K562 (cell line): ENCODE measurements around the gene C2CD4D. TPM values are rescaled to one million over a fixed set of nuclear protein-coding genes. Genes with fewer than 3 reads are reported as not detected.

Experiments used
- CCNT2 ChIP-seq: IDR thresholded peaks from 2 replicates; pipeline ENCODE4 v1.6.1; 2011; ENCODE audit warnings: borderline replicate concordance, low read depth, mild to moderate bottlenecking, moderate library complexity, mixed read lengths, low read length; ENCODE audit not compliant: insufficient read length; ENCODE audit errors: extremely low read depth
- CEBPB ChIP-seq: fragments of 450-650 bp; IDR thresholded peaks from 2 replicates; pipeline ENCODE4 v1.6.1; 2016; ENCODE audit warnings: missing genetic modification characterization, missing compliant biosample characterization
- CEBPG ChIP-seq, 3 experiments: fragments of 200-800 bp in 1 of 3; sonication (Bioruptor generic) in 1 of 3; sonication (generic) in 1 of 3; formaldehyde crosslinking in 1 of 3; IDR thresholded peaks in 2 of 3; conservative IDR thresholded peaks in 1 of 3; 2 replicates each; pipeline versions ENCODE4 v1.6.1 to v1.8.0; 2016 to 2022; ENCODE audit warnings: missing compliant biosample characterization in 2 of 3, missing genetic modification characterization in 2 of 3, mild to moderate bottlenecking in 1 of 3, missing genetic modification reagents in 1 of 3
- EGR1 ChIP-seq: fragments of 450-650 bp; conservative IDR thresholded peaks from 2 replicates; pipeline ENCODE4 v1.6.1; 2017; ENCODE audit warnings: mild to moderate bottlenecking
- HIVEP1 ChIP-seq: fragments of 250-450 bp; sonication (Bioruptor Pico); IDR thresholded peaks from 2 replicates; pipeline ENCODE4 v1.4.0; 2020; ENCODE audit warnings: mild to moderate bottlenecking
- IRF9 ChIP-seq: fragments of 450-650 bp; IDR thresholded peaks from 2 replicates; pipeline ENCODE4 v1.6.1; 2016; ENCODE audit warnings: missing biosample characterization, missing genetic modification characterization
- JUND ChIP-seq, 2 experiments: IDR thresholded peaks; 2 replicates in 1 of 2; 3 replicates in 1 of 2; pipeline ENCODE4 v1.6.1; 2011; ENCODE audit warnings: borderline replicate concordance in 2 of 2, low read depth in 2 of 2, low read length in 2 of 2, improper control_type of control experiment in 1 of 2, missing biosample characterization in 1 of 2, missing genetic modification characterization in 1 of 2, missing genetic modification reagents in 1 of 2
- NCOA1 ChIP-seq: fragments of 450-650 bp; IDR thresholded peaks from 2 replicates; pipeline ENCODE4 v1.6.1; 2016; ENCODE audit warnings: low read depth
- NFRKB ChIP-seq: fragments of 450-650 bp; IDR thresholded peaks from 2 replicates; pipeline ENCODE4 v1.6.1; 2016; ENCODE audit warnings: low read depth
- PCBP1 ChIP-seq: fragments of 200-400 bp; formaldehyde crosslinking; IDR thresholded peaks from 2 replicates; pipeline ENCODE4 v1.6.1; 2018; ENCODE audit warnings: mild to moderate bottlenecking, low read depth, low read length; ENCODE audit not compliant: poor library complexity, severe bottlenecking
- PPARD ChIP-seq: fragments of 250-450 bp; sonication (Bioruptor Pico); IDR thresholded peaks from 2 replicates; pipeline ENCODE4 v1.8.0; 2022; ENCODE audit warnings: inconsistent platforms, mild to moderate bottlenecking, moderate library complexity
- PRMT5 ChIP-seq: sonication (generic); formaldehyde crosslinking; IDR thresholded peaks from 2 replicates; pipeline ENCODE4 v1.5.0; 2020; ENCODE audit warnings: missing genetic modification reagents
- PRPF4 ChIP-seq: fragments of 200-400 bp; formaldehyde crosslinking; IDR thresholded peaks from one replicate; pipeline ENCODE4 v1.6.1; 2017; ENCODE audit warnings: low read length, low read depth, mild to moderate bottlenecking; ENCODE audit not compliant: insufficient read depth, poor library complexity, severe bottlenecking
- ZEB2 ChIP-seq: fragments of 450-650 bp; IDR thresholded peaks from 2 replicates; pipeline ENCODE4 v1.6.1; 2016
- ZNF398 ChIP-seq: fragments of 250-450 bp; sonication (Bioruptor Pico); IDR thresholded peaks from 2 replicates; pipeline ENCODE4 v1.8.0; 2021; ENCODE audit warnings: moderate library complexity, mild to moderate bottlenecking, inconsistent platforms
- ZNF511 ChIP-seq: sonication (generic); formaldehyde crosslinking; IDR thresholded peaks from 2 replicates; pipeline ENCODE4 v1.8.0; 2022; ENCODE audit warnings: mild to moderate bottlenecking, missing genetic modification reagents
- polyA plus RNA-seq, 8 experiments: library from polyadenylated mRNA; depleted of rRNA in 4 of 8; stranded (reverse) in 5 of 8; unstranded in 3 of 8; fragments of >200 nt; fragmentation: Nextera tagmentation in 2 of 8; fragmentation: Illumina TruSeq in 1 of 8; extraction: Ambion mirVana in 2 of 8; extraction: Trizol in 1 of 8; gene quantifications; 2 replicates each; pipeline versions ENCODE4 v1.2.1 to v1.2.3, GENCODE V29; 2011 to 2014; ENCODE audit warnings: inconsistent platforms in 1 of 8, missing spikeins in 1 of 8
- total RNA-seq, 7 experiments: library from RNA; depleted of rRNA in 6 of 7; stranded (reverse); fragments of >200 nt in 6 of 7; fragmentation: Illumina TruSeq in 2 of 7; extraction: Trizol in 2 of 7; gene quantifications; 2 replicates each; pipeline versions ENCODE4 v1.2.1 to v1.2.3, GENCODE V29; 2011 to 2021; ENCODE audit warnings: low replicate concordance in 1 of 7
- TF ChIP-seq, protein P1 (sequence below), 2 experiments: fragments of 450-650 bp in 1 of 2; IDR thresholded peaks; 2 replicates each; pipeline ENCODE4 v1.6.1; 2011 to 2017; ENCODE audit warnings: low read depth in 2 of 2, antibody characterized with exemption in 1 of 2, borderline replicate concordance in 1 of 2, low read length in 1 of 2, mild to moderate bottlenecking in 1 of 2, mixed read lengths in 1 of 2; ENCODE audit not compliant: control insufficient read depth in 1 of 2
- TF ChIP-seq, protein P2 (sequence below): IDR thresholded peaks from 2 replicates; pipeline ENCODE4 v1.6.1; 2016; ENCODE audit warnings: missing genetic modification characterization, missing compliant biosample characterization

Gene C2CD4D
- total and polyA plus RNA-seq, 9 of the 15 experiments (the other 6 are each of a cell fraction or from before 2014, with no cell fraction given) = not detected

- TF ChIP-seq CCNT2 (no peak), PCBP1 (no peak), NFRKB (no peak), EGR1 (no peak), IRF9 (tag) (no peak), PRPF4 (no peak), ZNF398 (CRISPR knock-in tag) (no peak), ZNF511 (CRISPR knock-in tag) (no peak), JUND (IDR thresholded peaks at IDR 0.05; ENCODE audit: borderline replicate concordance, low read depth, low read length) (peak; percentile 73), JUND (tag; IDR thresholded peaks at IDR 0.05; ENCODE audit: borderline replicate concordance, low read depth, low read length) (peak; percentile 75), PPARD (CRISPR knock-in tag) (no peak), HIVEP1 (CRISPR knock-in tag) (no peak), CEBPB (tag) (peak; percentile 72), NCOA1 (no peak), CEBPG (CRISPR knock-in tag; IDR thresholded peaks at IDR 0.05) (no peak), CEBPG (tag; conservative IDR thresholded peaks at IDR 0.05 in 1 of 2, IDR thresholded peaks at IDR 0.05 in 1 of 2) (peak; percentile 25 to 78; a peak in 2 of 4 replicates), PRMT5 (no peak), ZEB2 (no peak)
- TF ChIP-seq, protein P1, sequence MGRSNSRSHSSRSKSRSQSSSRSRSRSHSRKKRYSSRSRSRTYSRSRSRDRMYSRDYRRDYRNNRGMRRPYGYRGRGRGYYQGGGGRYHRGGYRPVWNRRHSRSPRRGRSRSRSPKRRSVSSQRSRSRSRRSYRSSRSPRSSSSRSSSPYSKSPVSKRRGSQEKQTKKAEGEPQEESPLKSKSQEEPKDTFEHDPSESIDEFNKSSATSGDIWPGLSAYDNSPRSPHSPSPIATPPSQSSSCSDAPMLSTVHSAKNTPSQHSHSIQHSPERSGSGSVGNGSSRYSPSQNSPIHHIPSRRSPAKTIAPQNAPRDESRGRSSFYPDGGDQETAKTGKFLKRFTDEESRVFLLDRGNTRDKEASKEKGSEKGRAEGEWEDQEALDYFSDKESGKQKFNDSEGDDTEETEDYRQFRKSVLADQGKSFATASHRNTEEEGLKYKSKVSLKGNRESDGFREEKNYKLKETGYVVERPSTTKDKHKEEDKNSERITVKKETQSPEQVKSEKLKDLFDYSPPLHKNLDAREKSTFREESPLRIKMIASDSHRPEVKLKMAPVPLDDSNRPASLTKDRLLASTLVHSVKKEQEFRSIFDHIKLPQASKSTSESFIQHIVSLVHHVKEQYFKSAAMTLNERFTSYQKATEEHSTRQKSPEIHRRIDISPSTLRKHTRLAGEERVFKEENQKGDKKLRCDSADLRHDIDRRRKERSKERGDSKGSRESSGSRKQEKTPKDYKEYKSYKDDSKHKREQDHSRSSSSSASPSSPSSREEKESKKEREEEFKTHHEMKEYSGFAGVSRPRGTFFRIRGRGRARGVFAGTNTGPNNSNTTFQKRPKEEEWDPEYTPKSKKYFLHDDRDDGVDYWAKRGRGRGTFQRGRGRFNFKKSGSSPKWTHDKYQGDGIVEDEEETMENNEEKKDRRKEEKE (IDR thresholded peaks at IDR 0.05; ENCODE audit: borderline replicate concordance in 1 of 2, control insufficient read depth in 1 of 2, low read depth in 2 of 2, low read length in 1 of 2) = no peak
- TF ChIP-seq, protein P2, sequence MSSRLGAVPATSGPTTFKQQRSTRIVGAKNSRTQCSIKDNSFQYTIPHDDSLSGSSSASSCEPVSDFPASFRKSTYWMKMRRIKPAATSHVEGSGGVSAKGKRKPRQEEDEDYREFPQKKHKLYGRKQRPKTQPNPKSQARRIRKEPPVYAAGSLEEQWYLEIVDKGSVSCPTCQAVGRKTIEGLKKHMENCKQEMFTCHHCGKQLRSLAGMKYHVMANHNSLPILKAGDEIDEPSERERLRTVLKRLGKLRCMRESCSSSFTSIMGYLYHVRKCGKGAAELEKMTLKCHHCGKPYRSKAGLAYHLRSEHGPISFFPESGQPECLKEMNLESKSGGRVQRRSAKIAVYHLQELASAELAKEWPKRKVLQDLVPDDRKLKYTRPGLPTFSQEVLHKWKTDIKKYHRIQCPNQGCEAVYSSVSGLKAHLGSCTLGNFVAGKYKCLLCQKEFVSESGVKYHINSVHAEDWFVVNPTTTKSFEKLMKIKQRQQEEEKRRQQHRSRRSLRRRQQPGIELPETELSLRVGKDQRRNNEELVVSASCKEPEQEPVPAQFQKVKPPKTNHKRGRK = 0 out of 2 replicates have a peak, but pooled peaks have one; percentile 4
These were observed 28.3 kb upstream of the C2CD4D start (continued) for GRCh38 chr1:151867765-151868411.
